CD4-positive, alpha-beta T cell treated with Interleukin-21 for 1 hour (primary cell): ENCODE data around the gene TNFAIP8L1.

Experiments used
- DNase-seq: peaks from one replicate; pipeline ENCODE4 v3.0.0-alpha.2; 2020

TNFAIP8L1 gene

DNA sequence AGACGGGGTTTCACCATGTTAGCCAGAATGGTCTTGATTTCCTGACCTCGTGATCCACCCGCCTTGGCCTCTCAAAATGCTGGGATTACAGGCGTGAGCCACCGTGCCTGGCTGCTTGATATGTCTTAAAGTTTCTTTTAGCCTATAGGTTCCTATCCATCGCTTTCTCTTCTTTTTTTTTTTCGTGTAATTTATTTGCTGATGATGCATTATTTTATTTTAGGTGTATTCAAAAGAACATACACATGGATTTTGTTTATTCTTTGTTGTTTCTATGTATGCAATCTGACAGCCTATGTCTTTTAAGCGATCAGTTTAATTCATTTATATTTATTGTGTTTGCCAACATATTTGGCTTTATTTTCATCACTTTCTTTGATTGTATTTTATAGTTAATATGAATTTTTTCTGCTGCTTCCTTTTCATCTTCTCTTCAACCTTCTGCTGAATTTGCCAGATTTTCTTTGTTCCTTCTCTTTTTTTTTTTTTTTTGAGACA lies 26.0 kb upstream of the TNFAIP8L1 start:
- no peak for DNase-seq

- DNase-seq, result no peak
These were observed 21.3 kb upstream of the TNFAIP8L1 start for GRCh38 chr19:4618019-4618418.

DNA sequence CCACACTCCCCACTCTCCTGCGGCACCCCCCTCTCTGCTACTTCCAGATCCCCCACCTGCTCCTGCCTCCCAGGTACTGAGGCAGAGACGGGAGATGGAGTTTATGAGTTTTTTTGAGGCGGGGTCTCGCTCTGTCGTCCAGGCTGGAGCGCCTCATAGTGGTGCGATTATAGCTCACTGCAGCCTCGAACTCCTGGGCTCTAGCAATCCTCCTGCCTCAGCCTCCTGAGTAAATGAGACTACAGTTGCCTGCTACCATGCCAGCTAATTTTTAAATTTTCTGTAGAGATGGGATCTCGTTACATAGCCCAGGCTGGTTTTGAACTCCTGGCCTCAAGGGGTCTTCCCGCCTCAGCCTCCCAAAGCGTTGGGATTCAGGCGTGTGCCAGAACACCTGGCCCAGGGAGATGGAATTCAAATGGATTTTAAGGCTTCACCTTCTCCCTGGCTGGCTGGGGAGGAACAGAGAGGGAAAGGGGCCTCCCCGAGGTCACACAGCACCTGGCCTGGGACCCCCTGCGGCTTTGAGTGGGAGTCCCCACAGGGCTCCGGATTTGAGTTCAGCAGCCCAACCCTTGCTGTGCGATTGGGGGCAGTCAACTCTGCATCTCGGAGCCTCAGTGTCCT lies 19.5 kb upstream of the TNFAIP8L1 start:
- DNase-seq, result no peak

- no peak for DNase-seq
These were observed 18.6 kb upstream of the TNFAIP8L1 start for GRCh38 chr19:4620675-4621074.

- DNase-seq, result no peak
These were observed 16.5 kb upstream of the TNFAIP8L1 start for GRCh38 chr19:4622695-4623421.

GRCh38 chr19:4624301-4624700 lies 15.0 kb upstream of the TNFAIP8L1 start:
- no peak for DNase-seq

DNA sequence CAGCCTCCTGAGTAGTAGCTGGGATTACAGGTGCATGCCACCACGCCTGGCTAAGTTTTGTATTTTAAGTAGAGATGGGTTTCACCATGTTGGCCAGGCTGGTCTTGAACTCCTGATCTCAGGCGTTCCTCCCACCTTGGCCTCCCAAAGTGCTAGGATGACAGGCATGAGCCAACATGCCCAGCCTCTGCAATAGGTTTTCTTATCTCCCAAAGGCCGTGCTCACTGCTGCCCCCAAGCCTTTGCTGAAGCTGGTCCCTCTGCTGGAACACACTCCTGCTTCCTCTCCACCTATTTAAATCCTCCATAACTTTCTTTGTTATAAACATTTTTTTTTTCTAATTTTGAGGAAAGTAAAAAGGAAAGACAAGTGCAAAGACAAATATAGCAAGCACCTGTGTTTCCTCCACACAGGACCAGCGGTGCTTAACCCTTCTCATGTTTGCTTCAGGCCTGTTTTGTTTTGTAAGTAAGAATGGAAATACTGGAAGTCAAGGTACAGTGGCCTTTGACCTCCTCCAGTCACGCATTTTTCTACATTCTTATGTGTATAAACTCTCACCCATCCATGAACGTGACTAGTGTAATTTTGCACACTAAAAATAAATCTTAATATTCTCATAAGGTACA lies 14.5 kb upstream of the TNFAIP8L1 start:
- DNase-seq, result no peak

DNA sequence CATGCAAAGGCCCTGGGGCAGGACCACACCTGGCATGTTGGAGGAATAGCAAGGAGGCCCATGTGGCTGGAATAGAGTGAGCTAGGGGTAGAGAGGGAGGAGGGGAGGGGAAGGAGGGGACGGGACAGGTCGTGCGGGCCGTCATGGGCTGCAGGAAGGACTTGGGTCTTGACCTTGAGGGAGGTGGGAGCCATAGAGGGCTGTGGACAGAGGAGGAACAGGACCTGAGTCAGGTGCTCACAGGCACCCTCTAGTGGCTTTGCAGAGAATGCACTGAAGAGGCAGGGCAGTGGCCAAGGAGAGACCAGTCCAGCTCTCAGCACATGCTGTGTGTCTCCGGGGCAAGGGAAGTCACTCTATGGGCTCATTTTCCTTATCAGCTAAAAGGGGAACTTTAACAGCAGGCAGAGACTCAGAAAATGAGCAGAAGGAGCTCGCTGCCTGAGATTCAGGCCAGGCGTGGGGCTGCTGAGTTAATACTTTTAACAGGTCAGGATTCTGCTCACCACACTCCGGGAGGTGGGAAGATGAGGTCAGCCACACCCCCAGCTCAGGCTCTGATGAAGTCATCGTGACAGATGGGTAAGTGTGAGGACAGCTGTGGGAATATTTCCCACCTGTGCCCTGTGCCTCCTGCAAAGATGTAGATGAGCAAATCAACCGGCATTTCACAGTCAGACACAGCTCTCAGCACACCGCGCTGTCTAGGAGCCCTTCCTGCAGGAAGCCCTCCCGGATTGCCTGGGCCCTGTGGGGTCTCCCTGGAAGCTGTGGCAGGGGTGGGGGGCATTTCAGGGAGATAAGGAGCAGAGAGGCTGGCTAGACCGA lies 6.0 kb upstream of the TNFAIP8L1 start:
- peak; percentile 64 for DNase-seq

DNA sequence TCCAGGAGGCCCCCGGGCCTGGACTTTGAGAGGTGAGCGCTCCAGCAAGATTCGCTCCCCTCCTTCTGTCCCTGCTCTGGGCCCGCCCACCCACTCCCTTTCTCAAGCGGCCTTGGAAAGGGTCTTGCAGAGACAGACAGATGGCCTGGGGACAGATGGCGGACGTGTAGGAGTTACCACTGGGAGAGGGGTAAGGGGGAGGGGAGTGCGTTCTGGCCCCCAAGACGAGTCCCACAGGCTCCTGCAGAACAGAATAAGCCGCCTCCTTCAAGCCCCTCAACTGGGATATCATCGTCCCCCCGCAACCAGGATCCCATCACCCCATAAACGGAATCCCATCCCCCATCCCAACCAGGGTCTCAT lies 3.6 kb upstream of the TNFAIP8L1 start:
- DNase-seq, result no peak

DNA sequence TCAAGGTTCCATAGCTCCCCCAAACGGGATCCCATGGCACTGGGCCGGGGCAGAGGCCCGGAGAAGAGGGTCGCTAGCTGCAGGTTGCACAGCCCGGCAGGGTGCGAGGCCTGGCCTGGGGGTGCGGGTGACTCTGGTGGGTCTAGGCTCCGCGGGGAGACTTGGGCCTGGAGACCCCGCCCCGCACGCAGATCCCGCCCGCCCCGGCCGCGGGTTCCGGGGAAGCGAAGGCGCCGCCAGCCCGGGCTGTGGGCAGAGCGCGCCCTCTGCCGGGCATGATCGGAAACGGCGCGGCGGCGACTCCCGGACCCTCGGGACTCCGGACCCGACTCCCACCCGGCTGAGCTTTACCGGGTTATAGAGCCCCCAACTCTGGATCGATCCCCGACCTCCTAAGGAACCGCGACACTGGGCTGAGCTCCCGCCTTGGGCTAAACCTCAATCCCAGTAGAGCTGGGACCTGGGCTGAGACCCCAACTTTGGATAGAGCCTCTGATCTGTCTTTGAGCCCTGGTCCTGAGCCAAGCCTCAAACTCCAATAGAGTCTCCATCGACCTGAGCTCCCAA lies 3.1 kb upstream of the TNFAIP8L1 start:
- peak; percentile 71 for DNase-seq

GRCh38 chr19:4636761-4637160 lies 2.6 kb upstream of the TNFAIP8L1 start:
- no peak for DNase-seq

DNA sequence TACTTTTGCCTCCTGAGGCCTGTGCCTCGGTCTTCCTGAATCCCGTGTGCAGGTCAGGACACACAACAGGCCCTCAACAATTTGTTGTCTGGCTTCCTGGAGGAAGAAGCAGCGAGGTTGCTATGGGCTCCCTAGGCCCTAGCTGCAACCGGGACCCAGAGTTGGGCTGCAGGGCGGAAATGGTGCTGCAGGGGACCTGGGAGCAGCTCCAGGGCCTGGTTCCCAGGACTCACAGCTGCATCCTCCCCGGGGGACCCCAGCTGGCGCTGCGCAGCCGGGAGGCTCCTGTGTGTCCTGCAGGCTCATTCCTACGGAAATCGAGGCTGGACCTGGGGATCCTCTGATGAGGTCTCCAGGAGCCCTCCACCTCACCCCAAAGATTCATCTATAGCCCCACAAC lies 999 bp upstream of the TNFAIP8L1 start:
- no peak for DNase-seq

DNA sequence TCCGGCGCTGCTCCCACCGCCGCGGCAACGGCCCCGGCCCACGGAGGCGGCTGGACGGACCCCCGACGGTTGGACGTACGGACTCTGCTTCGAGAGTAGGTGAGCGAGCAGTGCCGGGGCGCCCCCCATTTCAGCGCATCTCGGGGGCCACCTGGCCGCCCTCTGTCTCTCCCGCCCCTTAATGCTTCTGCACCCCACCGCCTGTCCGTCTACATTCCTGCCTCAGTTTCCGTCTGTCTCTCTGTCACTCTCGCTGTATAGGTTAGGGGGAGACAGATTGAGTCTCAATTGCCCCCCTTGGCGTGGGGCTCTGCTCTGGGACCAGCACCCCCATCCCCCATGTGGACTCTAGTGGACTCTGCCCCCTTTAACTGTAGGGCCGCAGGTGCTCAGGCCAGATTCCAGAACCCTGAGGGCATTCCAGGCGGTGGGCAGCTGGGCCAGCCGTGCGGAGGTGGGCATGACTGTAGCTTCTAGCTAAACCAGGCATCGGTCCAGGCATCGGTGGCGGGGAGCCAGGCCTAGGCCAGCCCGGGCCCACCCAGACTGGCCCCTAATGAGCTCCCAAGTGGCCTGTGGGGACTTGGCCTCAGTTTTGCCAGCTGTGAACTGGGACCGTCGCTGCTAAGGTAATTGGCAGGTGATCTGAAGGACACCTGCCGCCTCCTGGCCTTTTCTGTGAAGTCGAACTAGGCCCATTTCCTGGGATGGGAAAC lies 373 bp downstream of the TNFAIP8L1 start:
- DNase-seq, result no peak

DNA sequence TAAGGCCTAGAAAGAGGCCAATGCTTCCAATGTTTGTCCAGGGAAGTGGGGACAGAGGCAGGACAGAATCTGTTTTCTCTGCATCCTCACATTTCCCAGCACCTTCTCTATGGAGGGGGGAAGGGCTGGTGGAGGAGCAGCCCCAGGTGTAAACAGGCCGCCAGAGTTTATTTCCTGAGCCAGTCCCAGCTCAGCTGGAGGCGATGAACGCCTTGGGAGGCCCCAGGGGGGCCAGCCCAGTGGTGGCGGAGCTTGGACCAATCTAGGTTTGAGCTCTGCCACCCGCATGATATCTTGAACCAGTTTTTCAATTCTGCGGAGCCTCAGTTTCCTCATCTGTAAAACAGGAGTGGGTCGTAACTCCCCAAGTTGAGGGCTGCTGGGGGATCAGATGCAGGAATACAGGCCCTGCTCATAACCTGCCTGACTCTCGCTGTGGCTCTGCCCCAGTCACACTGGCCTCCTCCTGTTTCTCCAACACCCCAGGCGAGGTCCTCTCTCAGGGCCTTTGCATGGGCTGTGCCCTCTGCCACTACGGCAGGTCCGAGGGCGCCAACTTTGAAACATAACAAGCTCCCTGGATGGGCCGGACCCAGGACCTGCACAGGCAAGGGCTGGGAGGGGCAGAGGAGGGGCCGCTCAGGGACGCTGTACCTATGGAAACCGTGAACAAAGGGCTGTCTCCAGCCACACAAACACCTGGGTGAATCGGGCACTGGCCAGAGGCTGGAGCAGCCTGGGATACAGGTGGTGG lies 1.1 kb downstream of the TNFAIP8L1 start:
- no peak for DNase-seq

DNA sequence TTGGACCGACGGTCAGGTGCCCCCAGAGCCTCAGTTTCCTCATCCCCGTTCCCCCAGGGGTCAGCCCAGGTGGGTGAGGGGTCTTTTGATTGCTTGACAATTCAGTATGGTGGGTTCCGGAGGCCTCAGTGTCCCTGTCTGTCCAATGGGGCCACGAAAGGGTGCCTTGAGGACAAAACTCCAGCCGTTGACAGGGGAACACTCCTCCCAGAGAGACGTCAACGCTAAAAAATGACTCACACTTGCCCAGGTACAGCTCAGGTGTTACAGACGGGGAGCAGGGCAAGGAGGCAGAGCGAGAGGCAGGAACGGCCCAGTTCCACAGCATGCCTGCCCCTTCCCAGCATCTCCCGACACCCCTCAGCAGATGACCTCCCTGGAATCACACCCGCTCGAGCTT lies 1.8 kb downstream of the TNFAIP8L1 start:
- no peak for DNase-seq

DNA sequence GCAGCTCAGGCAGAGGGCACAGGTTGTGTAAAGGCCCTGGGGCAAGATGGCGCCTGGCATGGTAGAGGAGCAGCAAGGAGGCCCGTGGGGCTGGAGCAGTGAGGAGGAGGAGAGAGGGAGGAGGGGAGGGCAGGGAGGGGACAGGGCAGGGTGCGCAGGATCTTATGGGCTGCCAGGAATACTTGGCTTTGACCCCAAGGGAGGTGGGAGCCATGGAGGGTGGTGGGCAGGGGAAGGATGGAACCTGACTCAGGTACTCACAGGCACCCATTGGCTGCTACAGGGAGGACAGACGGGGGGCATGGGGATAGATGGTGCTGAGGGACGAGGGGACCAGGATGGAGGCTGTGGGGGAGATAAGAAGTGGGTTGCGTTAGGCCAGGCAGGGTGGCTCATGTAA lies 3.3 kb downstream of the TNFAIP8L1 start:
- no peak for DNase-seq

- DNase-seq, result no peak
These were observed 6.4 kb downstream of the TNFAIP8L1 start for GRCh38 chr19:4645718-4646117.

DNA sequence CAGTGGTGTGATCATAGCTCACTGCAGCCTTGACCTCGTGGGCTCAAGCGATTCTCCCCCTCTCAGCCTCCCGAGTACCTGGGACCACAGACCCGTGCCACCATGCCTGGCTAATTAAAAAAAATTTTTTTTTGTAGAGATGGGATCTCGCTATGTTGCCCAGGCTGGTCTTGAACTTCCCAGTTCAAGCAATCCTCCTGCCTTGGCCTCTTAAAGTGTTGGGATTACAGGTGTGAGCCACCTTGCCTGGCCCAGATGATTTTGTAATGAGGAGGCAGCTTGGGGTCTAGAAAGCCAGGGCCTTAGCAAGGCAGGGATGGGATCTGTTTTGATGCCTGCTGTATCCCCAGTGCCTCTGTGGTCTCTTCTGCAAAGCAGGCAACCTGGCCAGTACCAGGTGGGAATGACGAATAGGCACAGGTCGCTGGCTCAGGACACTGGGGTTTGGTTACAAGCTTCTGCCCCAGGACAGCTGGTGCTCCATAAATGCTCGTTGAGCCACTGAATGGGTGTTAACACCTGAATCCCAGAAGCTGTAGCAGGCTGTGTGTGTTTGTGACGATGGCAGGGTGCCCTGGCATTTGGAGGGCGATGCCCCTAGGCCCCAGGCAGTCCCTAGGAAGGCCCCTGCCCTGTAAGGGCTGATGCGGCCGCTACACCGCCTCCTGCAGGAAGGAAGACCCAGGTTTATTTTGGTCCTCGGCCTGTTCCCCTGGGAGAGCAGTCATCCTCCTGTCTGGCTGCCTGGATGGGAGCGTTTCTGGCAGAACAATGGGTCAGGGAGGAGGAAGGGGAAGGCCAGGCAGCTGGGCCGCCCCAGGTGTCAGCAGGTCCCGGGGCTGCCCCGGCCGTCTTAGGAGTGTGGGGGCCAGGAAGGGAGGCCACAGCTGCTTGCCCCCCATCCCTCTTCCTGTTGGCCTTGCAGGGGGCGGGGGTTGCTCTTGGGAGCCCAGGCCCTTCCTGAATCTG lies 8.6 kb downstream of the TNFAIP8L1 start:
- DNase-seq, result no peak

DNA sequence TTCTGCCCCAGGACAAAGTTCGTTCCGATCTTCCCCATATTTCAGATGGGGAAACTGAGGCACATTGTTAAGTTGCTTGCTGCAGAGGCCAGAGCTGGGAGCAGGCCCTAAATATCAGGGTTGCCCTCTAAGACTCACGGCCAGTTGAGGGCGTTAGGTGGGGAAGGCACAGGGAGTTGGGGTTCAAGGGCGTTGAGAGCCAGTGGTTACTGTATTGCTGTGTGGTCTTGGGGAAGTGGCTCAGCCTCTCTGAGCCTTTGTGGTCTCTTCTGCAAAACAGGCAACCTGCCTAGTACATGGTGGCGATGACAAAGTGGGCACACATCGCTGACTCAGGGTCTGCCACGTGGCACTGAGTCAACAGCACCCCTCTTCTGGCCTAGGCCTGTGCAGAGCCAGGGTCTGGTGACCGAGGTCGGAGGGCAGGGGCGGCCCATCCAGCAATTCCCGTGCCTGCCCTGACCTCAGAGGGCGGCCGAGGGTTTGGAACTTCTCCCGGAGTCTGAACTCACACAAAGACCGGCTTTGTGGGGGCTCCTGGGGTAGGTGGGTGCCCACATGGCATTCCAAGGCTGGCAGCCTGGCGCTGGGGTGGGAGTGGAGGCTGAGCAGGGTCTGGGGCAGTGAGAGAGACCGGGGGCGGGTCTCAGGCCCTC lies 10.2 kb downstream of the TNFAIP8L1 start:
- no peak for DNase-seq

DNA sequence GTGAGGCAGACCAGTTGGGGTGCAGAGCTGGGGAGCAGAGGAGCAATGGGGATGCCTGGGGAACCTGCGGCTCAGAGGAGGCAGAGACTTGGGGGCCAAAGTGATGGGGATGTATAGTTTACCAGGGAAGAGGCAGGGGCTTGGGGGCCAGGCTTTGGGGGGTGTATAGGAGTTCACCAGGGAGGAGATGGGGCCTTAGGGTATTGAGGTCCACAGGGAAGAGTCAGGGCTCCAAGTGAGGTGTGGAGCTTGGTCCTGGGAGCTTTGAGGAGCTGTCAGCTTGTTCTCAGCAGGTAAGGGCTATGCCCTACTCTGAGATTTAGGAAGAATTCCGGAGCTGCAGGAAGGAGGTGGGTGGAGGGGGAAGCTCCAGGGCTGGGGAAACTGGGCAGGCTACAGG lies 10.8 kb downstream of the TNFAIP8L1 start:
- DNase-seq, result no peak
